ENCODE data around the gene CMTR2. TPM values are rescaled to one million over a fixed set of nuclear protein-coding genes. Genes with fewer than 3 reads are reported as not detected.

Gene CMTR2, protein sequence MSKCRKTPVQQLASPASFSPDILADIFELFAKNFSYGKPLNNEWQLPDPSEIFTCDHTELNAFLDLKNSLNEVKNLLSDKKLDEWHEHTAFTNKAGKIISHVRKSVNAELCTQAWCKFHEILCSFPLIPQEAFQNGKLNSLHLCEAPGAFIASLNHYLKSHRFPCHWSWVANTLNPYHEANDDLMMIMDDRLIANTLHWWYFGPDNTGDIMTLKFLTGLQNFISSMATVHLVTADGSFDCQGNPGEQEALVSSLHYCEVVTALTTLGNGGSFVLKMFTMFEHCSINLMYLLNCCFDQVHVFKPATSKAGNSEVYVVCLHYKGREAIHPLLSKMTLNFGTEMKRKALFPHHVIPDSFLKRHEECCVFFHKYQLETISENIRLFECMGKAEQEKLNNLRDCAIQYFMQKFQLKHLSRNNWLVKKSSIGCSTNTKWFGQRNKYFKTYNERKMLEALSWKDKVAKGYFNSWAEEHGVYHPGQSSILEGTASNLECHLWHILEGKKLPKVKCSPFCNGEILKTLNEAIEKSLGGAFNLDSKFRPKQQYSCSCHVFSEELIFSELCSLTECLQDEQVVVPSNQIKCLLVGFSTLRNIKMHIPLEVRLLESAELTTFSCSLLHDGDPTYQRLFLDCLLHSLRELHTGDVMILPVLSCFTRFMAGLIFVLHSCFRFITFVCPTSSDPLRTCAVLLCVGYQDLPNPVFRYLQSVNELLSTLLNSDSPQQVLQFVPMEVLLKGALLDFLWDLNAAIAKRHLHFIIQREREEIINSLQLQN
- 8.7 to 13.4 TPM (median 10.9 TPM) in 3 replicates for total RNA-seq (2021)
- Bru-seq, nascent RNA, result percentile 94 among the genes with signal in this experiment
- long read RNA-seq, experiment 1, full-length matches to known transcripts, result 31 of 52 reads
- long read RNA-seq, experiment 1, partial matches to known transcripts, result 1 of 52 reads
- long read RNA-seq, experiment 1, other reads (novel, unspliced or antisense), result 20 of 52 reads
- long read RNA-seq, experiment 2, full-length matches to known transcripts, result 1 of 13 reads
- long read RNA-seq, experiment 2, partial matches to known transcripts, result 12 of 13 reads
- long read RNA-seq, experiment 2, other reads (novel, unspliced or antisense), result 0 of 13 reads
- long read RNA-seq, experiment 3, full-length matches to known transcripts, result 3 of 5 reads
- long read RNA-seq, experiment 3, partial matches to known transcripts, result 1 of 5 reads
- long read RNA-seq, experiment 3, other reads (novel, unspliced or antisense), result 1 of 5 reads

GRCh38 chr16:71288890-71289731 is at the start of gene CMTR2:
Gene CMTR2, minus strand, starts transcription at chr16:71289402. Its CDS starts 3,482 bp downstream, at chr16:71285920.
- H3K4me1 Mint-ChIP-seq, result peaks cover 15% of the 10 kb centered on the region
- H3K4me3 Mint-ChIP-seq, result peak within 1 kb of the TSS; percentile 71
- H3K27ac Mint-ChIP-seq, result peak within 1 kb of the TSS; percentile 77
- CTCF ChIA-PET, result interaction anchor here (0.5 to 1.3 kb wide), 5 partner anchors 22 to 123 kb away, joined by 3 to 12 read pairs (median 3); no protein-coding TSS in a partner anchor
- POLR2A ChIA-PET, result interaction anchor here (0.6 to 1.0 kb wide), 2 partner anchors 51 to 344 kb away, joined by 3 read pairs; no protein-coding TSS in a partner anchor
- H3K36me3 Mint-ChIP-seq, result peaks cover 24% of the 10 kb centered on the region
- no peaks in the 10 kb centered on the region for H3K9me3 Mint-ChIP-seq
- H3K27me3 Mint-ChIP-seq (ENCODE audit: low read depth), result peaks cover 8% of the 10 kb centered on the region
- ATAC-seq (peak; percentile 97), DNase-seq (ENCODE audit: low spot score) (peak; percentile 96)
- no peak for TF ChIP-seq ATF1 (CRISPR knock-in tag; IDR thresholded peaks at IDR 0.05)
- no peak for TF ChIP-seq ZNF396 (CRISPR knock-in tag; IDR thresholded peaks at IDR 0.05; ENCODE audit: borderline replicate concordance)
- TF ChIP-seq AR (CRISPR knock-in tag; IDR thresholded peaks at IDR 0.05), result no peak
- TF ChIP-seq NFE2L1 (CRISPR knock-in tag; IDR thresholded peaks at IDR 0.05), result no peak
- TF ChIP-seq, protein P1, sequence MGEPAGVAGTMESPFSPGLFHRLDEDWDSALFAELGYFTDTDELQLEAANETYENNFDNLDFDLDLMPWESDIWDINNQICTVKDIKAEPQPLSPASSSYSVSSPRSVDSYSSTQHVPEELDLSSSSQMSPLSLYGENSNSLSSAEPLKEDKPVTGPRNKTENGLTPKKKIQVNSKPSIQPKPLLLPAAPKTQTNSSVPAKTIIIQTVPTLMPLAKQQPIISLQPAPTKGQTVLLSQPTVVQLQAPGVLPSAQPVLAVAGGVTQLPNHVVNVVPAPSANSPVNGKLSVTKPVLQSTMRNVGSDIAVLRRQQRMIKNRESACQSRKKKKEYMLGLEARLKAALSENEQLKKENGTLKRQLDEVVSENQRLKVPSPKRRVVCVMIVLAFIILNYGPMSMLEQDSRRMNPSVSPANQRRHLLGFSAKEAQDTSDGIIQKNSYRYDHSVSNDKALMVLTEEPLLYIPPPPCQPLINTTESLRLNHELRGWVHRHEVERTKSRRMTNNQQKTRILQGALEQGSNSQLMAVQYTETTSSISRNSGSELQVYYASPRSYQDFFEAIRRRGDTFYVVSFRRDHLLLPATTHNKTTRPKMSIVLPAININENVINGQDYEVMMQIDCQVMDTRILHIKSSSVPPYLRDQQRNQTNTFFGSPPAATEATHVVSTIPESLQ (CRISPR knock-in tag; IDR thresholded peaks at IDR 0.05), result no peak
- TF ChIP-seq TP53 (CRISPR knock-in tag; IDR thresholded peaks at IDR 0.05), result no peak; the same call in 1 of the 2 replicates
- TF ChIP-seq, protein P2, sequence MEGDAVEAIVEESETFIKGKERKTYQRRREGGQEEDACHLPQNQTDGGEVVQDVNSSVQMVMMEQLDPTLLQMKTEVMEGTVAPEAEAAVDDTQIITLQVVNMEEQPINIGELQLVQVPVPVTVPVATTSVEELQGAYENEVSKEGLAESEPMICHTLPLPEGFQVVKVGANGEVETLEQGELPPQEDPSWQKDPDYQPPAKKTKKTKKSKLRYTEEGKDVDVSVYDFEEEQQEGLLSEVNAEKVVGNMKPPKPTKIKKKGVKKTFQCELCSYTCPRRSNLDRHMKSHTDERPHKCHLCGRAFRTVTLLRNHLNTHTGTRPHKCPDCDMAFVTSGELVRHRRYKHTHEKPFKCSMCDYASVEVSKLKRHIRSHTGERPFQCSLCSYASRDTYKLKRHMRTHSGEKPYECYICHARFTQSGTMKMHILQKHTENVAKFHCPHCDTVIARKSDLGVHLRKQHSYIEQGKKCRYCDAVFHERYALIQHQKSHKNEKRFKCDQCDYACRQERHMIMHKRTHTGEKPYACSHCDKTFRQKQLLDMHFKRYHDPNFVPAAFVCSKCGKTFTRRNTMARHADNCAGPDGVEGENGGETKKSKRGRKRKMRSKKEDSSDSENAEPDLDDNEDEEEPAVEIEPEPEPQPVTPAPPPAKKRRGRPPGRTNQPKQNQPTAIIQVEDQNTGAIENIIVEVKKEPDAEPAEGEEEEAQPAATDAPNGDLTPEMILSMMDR (IDR thresholded peaks at IDR 0.05), result no peak
- TF ChIP-seq STAT6 (CRISPR knock-in tag; conservative IDR thresholded peaks at IDR 0.05; ENCODE audit: low read depth), result no peak
- TF ChIP-seq JAZF1 (CRISPR knock-in tag; IDR thresholded peaks at IDR 0.05), result no peak
- no peak for TF ChIP-seq ELF4 (CRISPR knock-in tag; IDR thresholded peaks at IDR 0.05; ENCODE audit: low read depth)
- no peak for TF ChIP-seq ZSCAN18 (CRISPR knock-in tag; IDR thresholded peaks at IDR 0.05)
- no peak for TF ChIP-seq GRHL2 (CRISPR knock-in tag; IDR thresholded peaks at IDR 0.05; ENCODE audit: insufficient replicate concordance, severe bottlenecking)
- TF ChIP-seq PREB (CRISPR knock-in tag; IDR thresholded peaks at IDR 0.05; ENCODE audit: borderline replicate concordance), result peak; percentile 87; the same call in 1 of the 2 replicates
- TF ChIP-seq, protein P3, sequence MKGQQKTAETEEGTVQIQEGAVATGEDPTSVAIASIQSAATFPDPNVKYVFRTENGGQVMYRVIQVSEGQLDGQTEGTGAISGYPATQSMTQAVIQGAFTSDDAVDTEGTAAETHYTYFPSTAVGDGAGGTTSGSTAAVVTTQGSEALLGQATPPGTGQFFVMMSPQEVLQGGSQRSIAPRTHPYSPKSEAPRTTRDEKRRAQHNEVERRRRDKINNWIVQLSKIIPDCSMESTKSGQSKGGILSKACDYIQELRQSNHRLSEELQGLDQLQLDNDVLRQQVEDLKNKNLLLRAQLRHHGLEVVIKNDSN (CRISPR knock-in tag; IDR thresholded peaks at IDR 0.05), result peak; percentile 98
- TF ChIP-seq NR3C1 (CRISPR knock-in tag; conservative IDR thresholded peaks at IDR 0.05; ENCODE audit: low read depth), result no peak
- peak; percentile 80; the same call in 1 of the 2 replicates for TF ChIP-seq ZBTB21 (CRISPR knock-in tag; IDR thresholded peaks at IDR 0.05; ENCODE audit: borderline replicate concordance)
- no peak for TF ChIP-seq CREB1 (CRISPR knock-in tag; IDR thresholded peaks at IDR 0.05)
- no peak for TF ChIP-seq EMX1 (CRISPR knock-in tag; IDR thresholded peaks at IDR 0.05)

Data from WTC11 (cell line).